SK-N-SH treated with all-trans-retinoic acid at 6 μM for 48 hours (cell line): ENCODE measurements around the gene MMP7.

Source experiments
- ATAC-seq: fragments of 200-7000 bp; cut with Tn5 transposase; 3 replicates; pipeline ENCODE4 v1.9.1; 2020; ENCODE audit warnings: mild to moderate bottlenecking, moderate library complexity
- ARNTL ChIP-seq: fragments of 450-650 bp; formaldehyde crosslinking; IDR thresholded peaks from 2 replicates; pipeline ENCODE4 v1.5.0; 2020; ENCODE audit warnings: low read depth, mild to moderate bottlenecking, moderate library complexity, borderline replicate concordance
- BACH2 ChIP-seq: fragments of 250-450 bp; sonication (Bioruptor Pico); IDR thresholded peaks from 2 replicates; pipeline ENCODE4 v1.9.0; 2021; ENCODE audit warnings: mild to moderate bottlenecking, borderline replicate concordance
- CSDC2 ChIP-seq: fragments of 250-450 bp; sonication (Bioruptor Pico); IDR thresholded peaks from 2 replicates; pipeline ENCODE4 v1.5.0; 2020; ENCODE audit warnings: mild to moderate bottlenecking, moderate library complexity
- ESRRG ChIP-seq: fragments of 250-450 bp; sonication (Bioruptor Pico); IDR thresholded peaks from 2 replicates; pipeline ENCODE4 v1.6.1; 2021; ENCODE audit warnings: mild to moderate bottlenecking
- ISL1 ChIP-seq: fragments of 250-450 bp; sonication (Bioruptor Pico); IDR thresholded peaks from 2 replicates; pipeline ENCODE4 v2.1.2; 2022; ENCODE audit warnings: mild to moderate bottlenecking, moderate library complexity
- OSR1 ChIP-seq: fragments of 250-450 bp; sonication (Bioruptor Pico); IDR thresholded peaks from 2 replicates; pipeline ENCODE4 v1.8.0; 2022; ENCODE audit warnings: moderate library complexity, mild to moderate bottlenecking, inconsistent platforms
- PPARA ChIP-seq: fragments of 250-450 bp; sonication (Bioruptor Pico); IDR thresholded peaks from 2 replicates; pipeline ENCODE4 v1.5.0; 2020; ENCODE audit warnings: mild to moderate bottlenecking, borderline replicate concordance
- RARB ChIP-seq: fragments of 250-450 bp; sonication (Bioruptor Pico); IDR thresholded peaks from 2 replicates; pipeline ENCODE4 v1.8.0; 2021; ENCODE audit warnings: mild to moderate bottlenecking, moderate library complexity
- SNAI2 ChIP-seq: fragments of 250-450 bp; sonication (Bioruptor Pico); IDR thresholded peaks from 2 replicates; pipeline ENCODE4 v1.5.0; 2020; ENCODE audit warnings: mild to moderate bottlenecking, moderate library complexity
- ZC3H10 ChIP-seq: fragments of 250-450 bp; sonication (Bioruptor Pico); IDR thresholded peaks from 2 replicates; pipeline ENCODE4 v1.5.1; 2021; ENCODE audit warnings: mild to moderate bottlenecking, moderate library complexity
- ZFP30 ChIP-seq: fragments of 450-650 bp; formaldehyde crosslinking; IDR thresholded peaks from 2 replicates; pipeline ENCODE4 v1.5.0; 2022; ENCODE audit warnings: mild to moderate bottlenecking, moderate library complexity
- ZNF565 ChIP-seq: fragments of 450-650 bp; formaldehyde crosslinking; conservative IDR thresholded peaks from 2 replicates; pipeline ENCODE4 v1.5.0; 2020; ENCODE audit warnings: low read depth, mild to moderate bottlenecking, moderate library complexity
- ZNF70 ChIP-seq: fragments of 450-650 bp; formaldehyde crosslinking; IDR thresholded peaks from 2 replicates; pipeline ENCODE4 v1.5.0; 2020; ENCODE audit warnings: mild to moderate bottlenecking, moderate library complexity
- ZNF8 ChIP-seq: fragments of 450-650 bp; formaldehyde crosslinking; IDR thresholded peaks from 2 replicates; pipeline ENCODE4 v1.5.0; 2020; ENCODE audit warnings: mild to moderate bottlenecking, moderate library complexity
- TF ChIP-seq, protein P1 (sequence below): fragments of 250-450 bp; sonication (Bioruptor Pico); IDR thresholded peaks from 2 replicates; pipeline ENCODE4 v1.5.0; 2020; ENCODE audit warnings: mild to moderate bottlenecking, moderate library complexity
- TF ChIP-seq, protein P2 (sequence below): fragments of 250-450 bp; sonication (Bioruptor Pico); IDR thresholded peaks from 2 replicates; pipeline ENCODE4 v1.8.0; 2020; ENCODE audit warnings: mild to moderate bottlenecking, moderate library complexity, borderline replicate concordance
- TF ChIP-seq, protein P3 (sequence below): fragments of 250-450 bp; sonication (Bioruptor Pico); IDR thresholded peaks from 2 replicates; pipeline ENCODE4 v1.5.1; 2020; ENCODE audit warnings: low read depth, mild to moderate bottlenecking, moderate library complexity
- TF ChIP-seq, protein P4 (sequence below): fragments of 250-450 bp; sonication (Bioruptor Pico); IDR thresholded peaks from 2 replicates; pipeline ENCODE4 v1.5.1; 2021; ENCODE audit warnings: mild to moderate bottlenecking, moderate library complexity

The MMP7 gene

DNA sequence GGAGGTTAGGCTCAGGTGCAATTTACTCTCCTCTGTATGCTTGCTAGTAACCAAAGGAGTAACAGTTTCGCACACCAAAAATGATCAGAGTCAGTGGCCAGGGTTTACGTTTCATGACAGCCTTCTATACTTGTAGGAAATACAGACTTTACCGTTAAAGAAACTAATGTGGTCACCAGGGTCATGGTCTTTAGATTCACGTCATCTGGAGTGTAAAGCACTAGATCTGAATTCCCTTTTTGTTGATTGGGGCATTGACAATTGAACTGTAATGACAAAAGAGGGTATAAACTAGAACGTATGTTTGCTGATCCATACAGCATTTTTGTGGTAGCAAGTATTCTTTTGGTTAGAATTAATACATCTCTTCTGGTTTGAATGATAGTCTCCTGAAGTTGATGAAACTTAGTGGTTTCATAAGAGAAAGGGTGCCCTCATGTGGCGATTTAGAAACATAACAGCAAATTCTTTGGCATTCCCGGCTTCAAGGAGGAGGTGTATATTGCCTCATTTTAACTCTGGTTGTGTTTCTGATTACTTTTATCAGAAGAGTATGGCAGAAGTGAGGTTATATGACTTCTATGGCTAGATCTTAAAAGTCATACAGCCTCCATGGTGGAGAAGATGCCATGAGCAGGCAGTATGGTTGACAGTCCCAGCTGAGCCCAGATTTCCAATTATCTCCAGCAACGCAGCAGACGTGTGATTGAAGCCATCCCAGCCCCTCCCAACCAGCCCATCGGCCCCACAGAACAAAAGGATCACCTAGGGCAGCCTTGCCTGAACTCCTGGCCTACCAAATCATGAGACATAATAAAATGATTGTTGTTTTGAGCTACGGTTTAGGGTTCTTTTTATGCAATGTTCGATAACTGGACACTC lies 35.1 kb downstream of the MMP7 start:
- no peak for TF ChIP-seq BACH2 (CRISPR knock-in tag)
- no peak for TF ChIP-seq SNAI2 (CRISPR knock-in tag)
- TF ChIP-seq, protein P1, sequence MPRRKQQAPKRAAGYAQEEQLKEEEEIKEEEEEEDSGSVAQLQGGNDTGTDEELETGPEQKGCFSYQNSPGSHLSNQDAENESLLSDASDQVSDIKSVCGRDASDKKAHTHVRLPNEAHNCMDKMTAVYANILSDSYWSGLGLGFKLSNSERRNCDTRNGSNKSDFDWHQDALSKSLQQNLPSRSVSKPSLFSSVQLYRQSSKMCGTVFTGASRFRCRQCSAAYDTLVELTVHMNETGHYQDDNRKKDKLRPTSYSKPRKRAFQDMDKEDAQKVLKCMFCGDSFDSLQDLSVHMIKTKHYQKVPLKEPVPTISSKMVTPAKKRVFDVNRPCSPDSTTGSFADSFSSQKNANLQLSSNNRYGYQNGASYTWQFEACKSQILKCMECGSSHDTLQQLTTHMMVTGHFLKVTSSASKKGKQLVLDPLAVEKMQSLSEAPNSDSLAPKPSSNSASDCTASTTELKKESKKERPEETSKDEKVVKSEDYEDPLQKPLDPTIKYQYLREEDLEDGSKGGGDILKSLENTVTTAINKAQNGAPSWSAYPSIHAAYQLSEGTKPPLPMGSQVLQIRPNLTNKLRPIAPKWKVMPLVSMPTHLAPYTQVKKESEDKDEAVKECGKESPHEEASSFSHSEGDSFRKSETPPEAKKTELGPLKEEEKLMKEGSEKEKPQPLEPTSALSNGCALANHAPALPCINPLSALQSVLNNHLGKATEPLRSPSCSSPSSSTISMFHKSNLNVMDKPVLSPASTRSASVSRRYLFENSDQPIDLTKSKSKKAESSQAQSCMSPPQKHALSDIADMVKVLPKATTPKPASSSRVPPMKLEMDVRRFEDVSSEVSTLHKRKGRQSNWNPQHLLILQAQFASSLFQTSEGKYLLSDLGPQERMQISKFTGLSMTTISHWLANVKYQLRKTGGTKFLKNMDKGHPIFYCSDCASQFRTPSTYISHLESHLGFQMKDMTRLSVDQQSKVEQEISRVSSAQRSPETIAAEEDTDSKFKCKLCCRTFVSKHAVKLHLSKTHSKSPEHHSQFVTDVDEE (CRISPR knock-in tag), result no peak
- TF ChIP-seq ZNF565 (CRISPR knock-in tag), result no peak
- no peak for TF ChIP-seq PPARA
- TF ChIP-seq ARNTL (CRISPR knock-in tag), result no peak
- TF ChIP-seq ZFP30 (CRISPR knock-in tag), result no peak
- TF ChIP-seq RARB (CRISPR knock-in tag), result no peak
- TF ChIP-seq, protein P2, sequence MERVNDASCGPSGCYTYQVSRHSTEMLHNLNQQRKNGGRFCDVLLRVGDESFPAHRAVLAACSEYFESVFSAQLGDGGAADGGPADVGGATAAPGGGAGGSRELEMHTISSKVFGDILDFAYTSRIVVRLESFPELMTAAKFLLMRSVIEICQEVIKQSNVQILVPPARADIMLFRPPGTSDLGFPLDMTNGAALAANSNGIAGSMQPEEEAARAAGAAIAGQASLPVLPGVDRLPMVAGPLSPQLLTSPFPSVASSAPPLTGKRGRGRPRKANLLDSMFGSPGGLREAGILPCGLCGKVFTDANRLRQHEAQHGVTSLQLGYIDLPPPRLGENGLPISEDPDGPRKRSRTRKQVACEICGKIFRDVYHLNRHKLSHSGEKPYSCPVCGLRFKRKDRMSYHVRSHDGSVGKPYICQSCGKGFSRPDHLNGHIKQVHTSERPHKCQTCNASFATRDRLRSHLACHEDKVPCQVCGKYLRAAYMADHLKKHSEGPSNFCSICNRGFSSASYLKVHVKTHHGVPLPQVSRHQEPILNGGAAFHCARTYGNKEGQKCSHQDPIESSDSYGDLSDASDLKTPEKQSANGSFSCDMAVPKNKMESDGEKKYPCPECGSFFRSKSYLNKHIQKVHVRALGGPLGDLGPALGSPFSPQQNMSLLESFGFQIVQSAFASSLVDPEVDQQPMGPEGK (CRISPR knock-in tag), result no peak
- TF ChIP-seq ZNF8, result no peak
- TF ChIP-seq ZNF70, result no peak
- peak; percentile 91 for ATAC-seq

GRCh38 chr11:102494216-102494615 lies 36.3 kb downstream of the MMP7 start:
- TF ChIP-seq ISL1 (CRISPR knock-in tag) (no peak), ZFP30 (CRISPR knock-in tag) (no peak)
- TF ChIP-seq, protein P1 (CRISPR knock-in tag), result no peak
- no peak; the same call in 2 of the 3 replicates for ATAC-seq

DNA sequence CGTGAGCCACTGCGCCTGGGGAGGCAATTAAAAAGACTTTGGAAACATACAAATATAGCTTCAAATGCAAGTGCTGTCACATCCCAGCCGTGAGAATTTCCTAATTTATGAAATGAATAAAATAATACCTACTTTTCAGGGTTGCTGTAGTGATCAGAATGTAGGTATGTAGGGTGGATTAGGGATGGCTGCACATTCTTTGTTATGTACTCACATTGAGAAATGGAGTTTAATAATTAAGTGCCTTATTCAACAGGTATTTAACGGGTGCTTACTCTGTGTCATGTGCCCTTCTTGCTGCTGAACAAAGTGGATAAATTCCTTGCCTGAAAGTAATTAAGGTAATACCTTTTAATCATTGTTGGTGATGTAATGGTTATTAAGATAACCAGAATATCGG lies 37.0 kb downstream of the MMP7 start:
- TF ChIP-seq ZNF70, result no peak
- no peak for TF ChIP-seq CSDC2 (CRISPR knock-in tag)
- no peak for TF ChIP-seq ESRRG
- TF ChIP-seq ZC3H10 (CRISPR knock-in tag), result no peak
- no peak for TF ChIP-seq ZNF8
- no peak for TF ChIP-seq ISL1 (CRISPR knock-in tag)
- no peak for ATAC-seq

GRCh38 chr11:102491969-102492368 lies 38.6 kb downstream of the MMP7 start:
- no peak for ATAC-seq
- TF ChIP-seq, protein P2 (CRISPR knock-in tag), result no peak
- TF ChIP-seq, protein P3, sequence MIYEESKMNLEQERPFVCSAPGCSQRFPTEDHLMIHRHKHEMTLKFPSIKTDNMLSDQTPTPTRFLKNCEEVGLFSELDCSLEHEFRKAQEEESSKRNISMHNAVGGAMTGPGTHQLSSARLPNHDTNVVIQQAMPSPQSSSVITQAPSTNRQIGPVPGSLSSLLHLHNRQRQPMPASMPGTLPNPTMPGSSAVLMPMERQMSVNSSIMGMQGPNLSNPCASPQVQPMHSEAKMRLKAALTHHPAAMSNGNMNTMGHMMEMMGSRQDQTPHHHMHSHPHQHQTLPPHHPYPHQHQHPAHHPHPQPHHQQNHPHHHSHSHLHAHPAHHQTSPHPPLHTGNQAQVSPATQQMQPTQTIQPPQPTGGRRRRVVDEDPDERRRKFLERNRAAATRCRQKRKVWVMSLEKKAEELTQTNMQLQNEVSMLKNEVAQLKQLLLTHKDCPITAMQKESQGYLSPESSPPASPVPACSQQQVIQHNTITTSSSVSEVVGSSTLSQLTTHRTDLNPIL (CRISPR knock-in tag), result no peak
- TF ChIP-seq, protein P1 (CRISPR knock-in tag), result no peak
- TF ChIP-seq BACH2 (CRISPR knock-in tag) (no peak), ZNF70 (no peak), ESRRG (no peak), PPARA (no peak), RARB (CRISPR knock-in tag) (no peak), OSR1 (CRISPR knock-in tag) (no peak), ZFP30 (CRISPR knock-in tag) (no peak), ISL1 (CRISPR knock-in tag) (no peak), SNAI2 (CRISPR knock-in tag) (no peak)
- TF ChIP-seq, protein P4, sequence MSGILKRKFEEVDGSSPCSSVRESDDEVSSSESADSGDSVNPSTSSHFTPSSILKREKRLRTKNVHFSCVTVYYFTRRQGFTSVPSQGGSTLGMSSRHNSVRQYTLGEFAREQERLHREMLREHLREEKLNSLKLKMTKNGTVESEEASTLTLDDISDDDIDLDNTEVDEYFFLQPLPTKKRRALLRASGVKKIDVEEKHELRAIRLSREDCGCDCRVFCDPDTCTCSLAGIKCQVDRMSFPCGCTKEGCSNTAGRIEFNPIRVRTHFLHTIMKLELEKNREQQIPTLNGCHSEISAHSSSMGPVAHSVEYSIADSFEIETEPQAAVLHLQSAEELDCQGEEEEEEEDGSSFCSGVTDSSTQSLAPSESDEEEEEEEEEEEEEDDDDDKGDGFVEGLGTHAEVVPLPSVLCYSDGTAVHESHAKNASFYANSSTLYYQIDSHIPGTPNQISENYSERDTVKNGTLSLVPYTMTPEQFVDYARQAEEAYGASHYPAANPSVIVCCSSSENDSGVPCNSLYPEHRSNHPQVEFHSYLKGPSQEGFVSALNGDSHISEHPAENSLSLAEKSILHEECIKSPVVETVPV, result no peak
